Measurements from ENCODE around the gene DRC7. TPM values are rescaled to one million over a fixed set of nuclear protein-coding genes. Genes with fewer than 3 reads are reported as not detected.
"Not testable (repeated sequence)": the region's sequence is repeated elsewhere in the genome, so short reads cannot be mapped to it uniquely, and the experiment has no call there.

DRC7 gene
- total and polyA plus RNA-seq, 2 donors from 2014 or later, result 1.8 to 3.2 TPM

- TF ChIP-seq CTCF (IDR thresholded peaks at IDR 0.05; ENCODE audit: borderline replicate concordance, extremely low read depth, insufficient read depth), result no peak
- no peak overlapping the region for H3K9ac ChIP-seq (ENCODE audit: low read length in 3 of 3)
- no peak for FAIRE-seq
- no peak overlapping the region for H3K27ac ChIP-seq (ENCODE audit: low read depth in 2 of 2, low read length in 2 of 2)
- intact Hi-C loops (cut with DNase I), result no loop called here
- H3K4me1 ChIP-seq (ENCODE audit: control insufficient read depth in 2 of 3, insufficient read depth in 2 of 3, low read depth in 1 of 3, low read length in 3 of 3), result no peaks in the 10 kb centered on the region
- no peak for DNase-seq
- H3K9me3 ChIP-seq (ENCODE audit: control insufficient read depth in 2 of 3, insufficient read depth in 1 of 3, low read length in 3 of 3), result no peaks in the 10 kb centered on the region
- H3K27me3 ChIP-seq (ENCODE audit: control insufficient read depth, insufficient read depth, low read length), result no peaks in the 10 kb centered on the region
- H3K36me3 ChIP-seq (ENCODE audit: control insufficient read depth in 2 of 3, insufficient read depth in 3 of 3, low read length in 3 of 3), result no peaks in the 10 kb centered on the region
- no peak overlapping the region for H3K4me3 ChIP-seq (ENCODE audit: low read length in 3 of 3)
These were observed 16.7 kb downstream of the DRC7 start for GRCh38 chr16:57711346-57711745.

- Histone ChIP-seq H3K27me3 (ENCODE audit: control insufficient read depth, insufficient read depth, low read length) (no peaks in the 10 kb centered on the region), H3K9me3 (ENCODE audit: control insufficient read depth in 2 of 3, insufficient read depth in 1 of 3, low read length in 3 of 3) (no peaks in the 10 kb centered on the region), H3K9ac (ENCODE audit: low read length in 3 of 3) (no peak overlapping the region), H3K4me1 (ENCODE audit: control insufficient read depth in 2 of 3, insufficient read depth in 2 of 3, low read depth in 1 of 3, low read length in 3 of 3) (no peaks in the 10 kb centered on the region), H3K4me3 (ENCODE audit: low read length in 3 of 3) (no peak overlapping the region), H3K27ac (ENCODE audit: low read depth in 2 of 2, low read length in 2 of 2) (no peak overlapping the region), H3K36me3 (ENCODE audit: control insufficient read depth in 2 of 3, insufficient read depth in 3 of 3, low read length in 3 of 3) (no peaks in the 10 kb centered on the region)
- intact Hi-C loops (cut with DNase I), result no loop called here
- no peak for DNase-seq
- TF ChIP-seq CTCF (IDR thresholded peaks at IDR 0.05; ENCODE audit: borderline replicate concordance, extremely low read depth, insufficient read depth), result no peak
- no peak for FAIRE-seq
These were observed 17.4 kb downstream of the DRC7 start for GRCh38 chr16:57711993-57712392.

- H3K9ac ChIP-seq (ENCODE audit: low read length in 3 of 3); H3K27ac ChIP-seq (ENCODE audit: low read depth in 2 of 2, low read length in 2 of 2); H3K9me3 ChIP-seq (ENCODE audit: control insufficient read depth in 2 of 3, insufficient read depth in 1 of 3, low read length in 3 of 3); H3K36me3 ChIP-seq (ENCODE audit: control insufficient read depth in 2 of 3, insufficient read depth in 3 of 3, low read length in 3 of 3); H3K4me3 ChIP-seq (ENCODE audit: low read length in 3 of 3); H3K4me1 ChIP-seq (ENCODE audit: control insufficient read depth in 2 of 3, insufficient read depth in 2 of 3, low read depth in 1 of 3, low read length in 3 of 3); FAIRE-seq; H3K27me3 ChIP-seq (ENCODE audit: control insufficient read depth, insufficient read depth, low read length); intact Hi-C loops (cut with DNase I); DNase-seq: not testable (repeated sequence)
These were observed 18.0 kb downstream of the DRC7 start for GRCh38 chr16:57712569-57712968.

- DNase-seq (no peak), FAIRE-seq (no peak)
- no peaks in the 10 kb centered on the region for H3K27me3 ChIP-seq (ENCODE audit: control insufficient read depth, insufficient read depth, low read length)
- no peak overlapping the region for H3K9ac ChIP-seq (ENCODE audit: low read length in 3 of 3)
- no peaks in the 10 kb centered on the region for H3K36me3 ChIP-seq (ENCODE audit: control insufficient read depth in 2 of 3, insufficient read depth in 3 of 3, low read length in 3 of 3)
- H3K4me3 ChIP-seq (ENCODE audit: low read length in 3 of 3), result no peak overlapping the region
- no peak overlapping the region for H3K27ac ChIP-seq (ENCODE audit: low read depth in 2 of 2, low read length in 2 of 2)
- intact Hi-C loops (cut with DNase I), result no loop called here
- no peak for TF ChIP-seq CTCF (IDR thresholded peaks at IDR 0.05; ENCODE audit: borderline replicate concordance, extremely low read depth, insufficient read depth)
- H3K4me1 ChIP-seq (ENCODE audit: control insufficient read depth in 2 of 3, insufficient read depth in 2 of 3, low read depth in 1 of 3, low read length in 3 of 3), result no peaks in the 10 kb centered on the region
- H3K9me3 ChIP-seq (ENCODE audit: control insufficient read depth in 2 of 3, insufficient read depth in 1 of 3, low read length in 3 of 3), result no peaks in the 10 kb centered on the region
These were observed 19.0 kb downstream of the DRC7 start for GRCh38 chr16:57713596-57713995.

All from kidney (tissue), 14 donors.